GM21576 (cell line): Measurements from ENCODE around the gene ARPIN.

ENCODE experiments used
- ATAC-seq: cut with Tn5 transposase; IDR thresholded peaks from one replicate; pipeline ENCODE4 v1.9.1; 2021; ENCODE audit warnings: mild to moderate bottlenecking, moderate library complexity; ENCODE audit not compliant: unreplicated experiment

The ARPIN gene

GRCh38 chr15:89847101-89847500, 65.7 kb downstream of the ARPIN start:
- ATAC-seq: no peak

DNA sequence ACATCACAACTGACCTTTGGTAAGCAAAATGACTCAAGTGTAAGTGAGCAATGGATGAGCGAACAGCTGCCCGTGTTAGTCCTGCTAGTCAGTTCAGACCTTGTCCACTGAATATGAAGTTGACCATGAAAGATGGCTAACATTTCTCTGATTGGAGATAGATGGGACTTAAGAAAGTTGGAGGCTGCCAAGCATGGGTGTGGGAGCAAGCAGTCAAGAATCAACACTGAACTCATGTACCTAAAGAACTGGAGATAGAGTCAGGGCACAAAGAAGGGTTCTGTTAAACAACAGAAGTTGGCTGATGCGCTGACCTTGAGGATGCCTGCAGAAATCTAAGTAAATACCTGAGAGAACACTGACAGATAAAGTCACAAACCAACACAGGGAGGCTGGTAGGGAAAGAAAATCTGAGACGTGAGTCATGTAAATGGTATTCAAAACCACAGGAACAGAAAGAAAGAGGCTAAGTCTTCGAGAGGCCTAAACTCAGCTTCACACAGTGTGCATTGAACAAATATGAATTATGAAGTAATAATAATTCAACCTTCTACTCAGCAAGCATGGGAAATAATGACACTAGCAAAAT, 67.4 kb downstream of the ARPIN start:
- no peak for ATAC-seq
